Progenitor cell of endocrine pancreas (in vitro differentiated cells): ENCODE measurements around the gene C15orf62. TPM values are rescaled to one million over a fixed set of nuclear protein-coding genes. Genes with fewer than 3 reads are reported as not detected.
A peak's percentile ranks its signal among the peaks of the same experiment; 100 is the strongest.

Source experiments
- DNase-seq: peaks from one replicate; pipeline ENCODE4 v3.0.0; 2021; ENCODE audit warnings: low spot score; ENCODE audit not compliant: unreplicated experiment
- H3K27ac Mint-ChIP-seq: 2 replicates; pipeline ENCODE4 v1.8.0; 2021; ENCODE audit warnings: mild to moderate bottlenecking, moderate library complexity, mixed read lengths
- H3K27me3 Mint-ChIP-seq: 2 replicates; pipeline ENCODE4 v1.8.0; 2021; ENCODE audit warnings: mixed read lengths
- H3K36me3 Mint-ChIP-seq: 2 replicates; pipeline ENCODE4 v1.8.0; 2022; ENCODE audit warnings: mixed read lengths; ENCODE audit not compliant: insufficient read depth
- H3K4me1 Mint-ChIP-seq: 2 replicates; pipeline ENCODE4 v1.8.0; 2021; ENCODE audit warnings: low read depth, mixed read lengths
- H3K4me3 Mint-ChIP-seq: 2 replicates; pipeline ENCODE4 v1.8.0; 2021; ENCODE audit warnings: low read depth, mild to moderate bottlenecking, moderate library complexity, mixed read lengths
- H3K9me3 Mint-ChIP-seq: 2 replicates; pipeline ENCODE4 v1.8.0; 2021; ENCODE audit warnings: low read depth, mixed read lengths
- CTCF ChIP-seq: fragments of 200-600 bp; sonication (generic); IDR thresholded peaks from one replicate; pipeline ENCODE4 v1.5.0; 2021; ENCODE audit warnings: antibody characterized with exemption, mild to moderate bottlenecking; ENCODE audit not compliant: unreplicated experiment
- total RNA-seq: library from RNA; stranded (reverse); gene quantifications from 2 replicates; pipeline ENCODE4 v1.2.1, GENCODE V29; 2021

The C15orf62 gene
- total RNA-seq, 1 donor from 2014 or later = 1.9 TPM

- no peak for TF ChIP-seq CTCF
- peak overlapping the region; percentile 96 for H3K27ac Mint-ChIP-seq
- H3K27me3 Mint-ChIP-seq = no peaks in the 10 kb centered on the region
- H3K4me1 Mint-ChIP-seq = peaks cover 11% of the 10 kb centered on the region
- H3K4me3 Mint-ChIP-seq = peak overlapping the region; percentile 79
- H3K9me3 Mint-ChIP-seq = no peaks in the 10 kb centered on the region
- DNase-seq = no peak
- H3K36me3 Mint-ChIP-seq = no peaks in the 10 kb centered on the region
Observed at GRCh38 chr15:40764629-40765103, 5.1 kb upstream of the C15orf62 start.

GRCh38 chr15:40766194-40766815 is 3.5 kb upstream of the C15orf62 start:
- no peak overlapping the region for H3K27ac Mint-ChIP-seq
- H3K27me3 Mint-ChIP-seq = no peaks in the 10 kb centered on the region
- no peak for TF ChIP-seq CTCF
- no peak for DNase-seq
- no peaks in the 10 kb centered on the region for H3K36me3 Mint-ChIP-seq
- peak overlapping the region; percentile 79 for H3K4me3 Mint-ChIP-seq
- H3K9me3 Mint-ChIP-seq = no peaks in the 10 kb centered on the region
- peaks cover 11% of the 10 kb centered on the region for H3K4me1 Mint-ChIP-seq

GRCh38 chr15:40766906-40767837 is 2.6 kb upstream of the C15orf62 start:
- Mint-ChIP-seq H3K36me3 (peaks cover under 1% of the 10 kb centered on the region), H3K9me3 (no peaks in the 10 kb centered on the region), H3K27me3 (no peaks in the 10 kb centered on the region), H3K4me1 (peaks cover 11% of the 10 kb centered on the region), H3K4me3 (no peak overlapping the region), H3K27ac (no peak overlapping the region)
- no peak for DNase-seq
- no peak for TF ChIP-seq CTCF

- H3K4me1 Mint-ChIP-seq = peaks cover 11% of the 10 kb centered on the region
- no peak for DNase-seq
- H3K4me3 Mint-ChIP-seq = no peak overlapping the region
- no peak for TF ChIP-seq CTCF
- no peaks in the 10 kb centered on the region for H3K27me3 Mint-ChIP-seq
- H3K27ac Mint-ChIP-seq = no peak overlapping the region
- H3K9me3 Mint-ChIP-seq = no peaks in the 10 kb centered on the region
- H3K36me3 Mint-ChIP-seq = peaks cover 2% of the 10 kb centered on the region
Observed at GRCh38 chr15:40767838-40768500, 1.8 kb upstream of the C15orf62 start.
